Mucosa of rectum (tissue), 2 donors: ENCODE data around the gene P3H2.
"Not testable (repeated sequence)": the region's sequence is repeated elsewhere in the genome, so short reads cannot be mapped to it uniquely, and the experiment has no call there.

ENCODE experiments used
- H3K27ac ChIP-seq, 2 donors: one replicate each; pipeline ENCODE4 v1.7.0; 2013; ENCODE audit warnings: inconsistent platforms in 2 of 2, low read depth in 2 of 2, low read length in 2 of 2
- H3K27me3 ChIP-seq, 2 donors: one replicate each; pipeline ENCODE4 v1.7.0; 2013; ENCODE audit warnings: low read length in 2 of 2; ENCODE audit not compliant: control insufficient read depth in 2 of 2, insufficient read depth in 2 of 2
- H3K36me3 ChIP-seq, 2 donors: one replicate each; pipeline ENCODE4 v1.7.0; 2013; ENCODE audit warnings: low read length in 2 of 2; ENCODE audit not compliant: control insufficient read depth in 2 of 2, insufficient read depth in 2 of 2
- H3K4me1 ChIP-seq, 2 donors: one replicate each; pipeline ENCODE4 v1.7.0; 2013; ENCODE audit warnings: low read length in 2 of 2, mild to moderate bottlenecking in 1 of 2; ENCODE audit not compliant: control insufficient read depth in 2 of 2, insufficient read depth in 2 of 2
- H3K4me3 ChIP-seq, 2 donors: one replicate each; pipeline ENCODE4 v1.7.0; 2013; ENCODE audit warnings: low read length in 2 of 2
- H3K9ac ChIP-seq, 2 donors: one replicate each; pipeline ENCODE4 v1.7.0; 2013; ENCODE audit warnings: low read length in 2 of 2, low read depth in 1 of 2, mild to moderate bottlenecking in 1 of 2
- H3K9me3 ChIP-seq, 2 donors: one replicate each; pipeline ENCODE4 v1.7.0; 2013; ENCODE audit warnings: low read length in 2 of 2; ENCODE audit not compliant: control insufficient read depth in 2 of 2
- donor health status: healthy.
- donor health status: Normal muscosa, but diverticular disease.

Gene P3H2

GRCh38 chr3:189961086-189961485 lies 159.6 kb downstream of the P3H2 start:
- not testable (repeated sequence) for H3K4me3 ChIP-seq, H3K36me3 ChIP-seq, H3K9me3 ChIP-seq, H3K4me1 ChIP-seq, H3K9ac ChIP-seq, H3K27ac ChIP-seq, H3K27me3 ChIP-seq

- Histone ChIP-seq H3K9me3 (no peaks in the 10 kb centered on the region), H3K4me1 (peaks cover 0 to 5% of the 10 kb centered on the region in 2 donors), H3K36me3 (no peaks in the 10 kb centered on the region), H3K27ac (no peak overlapping the region), H3K4me3 (no peak overlapping the region), H3K27me3 (no peaks in the 10 kb centered on the region), H3K9ac (no peak overlapping the region)
Measured at GRCh38 chr3:189954733-189955665, 165.7 kb downstream of the P3H2 start.

- H3K27ac ChIP-seq, result no peak overlapping the region
- no peak overlapping the region for H3K9ac ChIP-seq
- H3K36me3 ChIP-seq, result no peaks in the 10 kb centered on the region
- no peaks in the 10 kb centered on the region for H3K27me3 ChIP-seq
- no peak overlapping the region for H3K4me3 ChIP-seq
- H3K4me1 ChIP-seq, result peaks cover 0 to 8% of the 10 kb centered on the region in 2 donors
- no peaks in the 10 kb centered on the region for H3K9me3 ChIP-seq
Measured at GRCh38 chr3:189953551-189953950, 167.1 kb downstream of the P3H2 start.

- H3K9ac ChIP-seq, result no peak overlapping the region
- H3K27me3 ChIP-seq, result no peaks in the 10 kb centered on the region
- peak overlapping the region in 1 of 2 donors; percentile 15 for H3K4me3 ChIP-seq
- H3K27ac ChIP-seq, result peak overlapping the region; percentile 27 to 52
- H3K9me3 ChIP-seq, result no peaks in the 10 kb centered on the region
- no peaks in the 10 kb centered on the region for H3K36me3 ChIP-seq
- peaks cover 0 to 9% of the 10 kb centered on the region in 2 donors for H3K4me1 ChIP-seq
Measured at GRCh38 chr3:189952272-189952671, 168.4 kb downstream of the P3H2 start.

GRCh38 chr3:189950258-189950657 lies 170.4 kb downstream of the P3H2 start:
- Histone ChIP-seq H3K27me3 (no peaks in the 10 kb centered on the region), H3K9me3 (no peaks in the 10 kb centered on the region), H3K4me1 (peaks cover 0 to 9% of the 10 kb centered on the region in 2 donors), H3K4me3 (no peak overlapping the region), H3K27ac (no peak overlapping the region), H3K36me3 (no peaks in the 10 kb centered on the region), H3K9ac (no peak overlapping the region)

- Histone ChIP-seq H3K27me3 (no peaks in the 10 kb centered on the region), H3K36me3 (no peaks in the 10 kb centered on the region), H3K27ac (no peak overlapping the region), H3K9ac (no peak overlapping the region), H3K4me3 (no peak overlapping the region), H3K9me3 (no peaks in the 10 kb centered on the region), H3K4me1 (peaks cover 0 to 14% of the 10 kb centered on the region in 2 donors)
Measured at GRCh38 chr3:189949580-189949979, 171.1 kb downstream of the P3H2 start.

- Histone ChIP-seq H3K9me3 (no peaks in the 10 kb centered on the region), H3K4me3 (no peak overlapping the region), H3K27ac (no peak overlapping the region), H3K27me3 (no peaks in the 10 kb centered on the region), H3K36me3 (no peaks in the 10 kb centered on the region), H3K9ac (peak overlapping the region in 1 of 2 donors; percentile 46), H3K4me1 (peaks cover 3 to 18% of the 10 kb centered on the region in 2 donors)
Measured at GRCh38 chr3:189948724-189949045, 172.0 kb downstream of the P3H2 start.

GRCh38 chr3:189947948-189948723 lies 172.6 kb downstream of the P3H2 start:
- no peak overlapping the region for H3K4me3 ChIP-seq
- H3K36me3 ChIP-seq, result no peaks in the 10 kb centered on the region
- H3K4me1 ChIP-seq, result peaks cover 3 to 23% of the 10 kb centered on the region in 2 donors
- no peaks in the 10 kb centered on the region for H3K9me3 ChIP-seq
- no peaks in the 10 kb centered on the region for H3K27me3 ChIP-seq
- peak overlapping the region in 1 of 2 donors; percentile 46 for H3K9ac ChIP-seq
- H3K27ac ChIP-seq, result no peak overlapping the region

GRCh38 chr3:189947068-189947467 lies 173.6 kb downstream of the P3H2 start:
- no peak overlapping the region for H3K4me3 ChIP-seq
- no peaks in the 10 kb centered on the region for H3K9me3 ChIP-seq
- H3K4me1 ChIP-seq, result peaks cover 3 to 21% of the 10 kb centered on the region in 2 donors
- H3K9ac ChIP-seq, result no peak overlapping the region
- H3K27ac ChIP-seq, result no peak overlapping the region
- H3K36me3 ChIP-seq, result no peaks in the 10 kb centered on the region
- no peaks in the 10 kb centered on the region for H3K27me3 ChIP-seq
